ENCODE measurements around the gene LACRT. TPM values are rescaled to one million over a fixed set of nuclear protein-coding genes. Genes with fewer than 3 reads are reported as not detected.

Gene LACRT
- total RNA-seq, 6 donors from 2014 or later = not detected

GRCh38 chr12:54598970-54599369 is 35.7 kb downstream of the LACRT start:
- DNase-seq = no peak
- H3K9me3 ChIP-seq = no peaks in the 10 kb centered on the region
- ATAC-seq (ENCODE audit: low FRiP score in 2 of 2) = no peak
- 72 to 83% methylated on average over 5 of the region's 5 CpGs for WGBS, 2 donors
- no peaks in the 10 kb centered on the region for H3K36me3 ChIP-seq
- H3K27ac ChIP-seq = no peak overlapping the region
- no peaks in the 10 kb centered on the region for H3K27me3 ChIP-seq
- TF ChIP-seq POLR2A (IDR thresholded peaks at IDR 0.05) (no peak), POLR2AphosphoS5 (IDR thresholded peaks at IDR 0.05) (no peak)
- no peak overlapping the region for H3K4me3 ChIP-seq
- no peaks in the 10 kb centered on the region for H3K4me1 ChIP-seq

GRCh38 chr12:54596526-54596946 is 38.2 kb downstream of the LACRT start:
- TF ChIP-seq POLR2A (IDR thresholded peaks at IDR 0.05) (no peak), CTCF (IDR thresholded peaks at IDR 0.05) (peak; percentile 25 to 69 (median 56))
- peak in 1 of 2 donors; percentile 49 for DNase-seq
- Histone ChIP-seq H3K9me3 (no peaks in the 10 kb centered on the region), H3K27ac (no peak overlapping the region), H3K36me3 (no peaks in the 10 kb centered on the region), H3K4me3 (no peak overlapping the region), H3K27me3 (no peaks in the 10 kb centered on the region), H3K4me1 (no peaks in the 10 kb centered on the region)
- 15 to 24% methylated on average over 3 of the region's 3 CpGs for WGBS, 2 donors
- ATAC-seq (ENCODE audit: low FRiP score in 2 of 2) = peak; percentile 52 to 67

GRCh38 chr12:54595471-54595870 is 39.2 kb downstream of the LACRT start:
- no peaks in the 10 kb centered on the region for H3K27me3 ChIP-seq
- H3K4me3 ChIP-seq = no peak overlapping the region
- WGBS, 2 donors = 53 to 71% methylated on average over 3 of the region's 3 CpGs
- TF ChIP-seq CTCF (IDR thresholded peaks at IDR 0.05) = no peak
- no peak for TF ChIP-seq EP300 (IDR thresholded peaks at IDR 0.05)
- TF ChIP-seq POLR2A (IDR thresholded peaks at IDR 0.05) = no peak
- no peak for TF ChIP-seq POLR2AphosphoS5 (IDR thresholded peaks at IDR 0.05)
- H3K4me1 ChIP-seq = no peaks in the 10 kb centered on the region
- no peak overlapping the region for H3K27ac ChIP-seq
- no peaks in the 10 kb centered on the region for H3K36me3 ChIP-seq
- ATAC-seq (ENCODE audit: low FRiP score in 2 of 2) (no peak), DNase-seq (no peak)
- H3K9me3 ChIP-seq = no peaks in the 10 kb centered on the region

DNA sequence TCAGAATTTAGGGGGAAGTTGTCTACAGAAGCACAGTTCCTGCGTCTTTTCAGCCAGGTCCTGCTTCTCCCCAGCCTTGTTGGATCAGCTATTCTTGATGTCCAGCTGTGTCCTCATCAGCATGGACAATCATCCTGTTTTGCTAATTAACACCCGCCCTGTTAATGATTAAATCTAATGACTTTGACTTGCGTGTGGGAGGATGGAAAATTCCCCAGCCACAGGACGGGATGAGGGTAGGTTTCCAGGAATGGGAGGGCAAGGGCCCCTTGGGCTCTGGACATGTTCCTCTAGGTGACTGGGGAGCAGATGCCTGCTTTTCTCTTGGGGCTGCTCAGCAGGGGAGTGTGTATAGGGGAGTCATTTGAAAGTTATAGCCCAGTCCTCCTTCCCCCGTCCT is 41.0 kb downstream of the LACRT start:
- no peak for TF ChIP-seq POLR2A (IDR thresholded peaks at IDR 0.05)
- TF ChIP-seq CTCF (IDR thresholded peaks at IDR 0.05) = no peak
- TF ChIP-seq POLR2AphosphoS5 (IDR thresholded peaks at IDR 0.05) = no peak
- TF ChIP-seq EP300 (IDR thresholded peaks at IDR 0.05) = no peak
- Histone ChIP-seq H3K27me3 (peaks cover 0 to 6% (median 2%) of the 10 kb centered on the region in 4 donors), H3K36me3 (no peaks in the 10 kb centered on the region), H3K9me3 (no peaks in the 10 kb centered on the region), H3K4me1 (peaks cover 3 to 4% (median 4%) of the 10 kb centered on the region in 4 donors), H3K27ac (no peak overlapping the region), H3K4me3 (no peak overlapping the region)
- no peak for DNase-seq
- 60 to 67% methylated on average over 4 to 5 of the region's 5 CpGs for WGBS, 2 donors
- ATAC-seq (ENCODE audit: low FRiP score in 2 of 2) = no peak

DNA sequence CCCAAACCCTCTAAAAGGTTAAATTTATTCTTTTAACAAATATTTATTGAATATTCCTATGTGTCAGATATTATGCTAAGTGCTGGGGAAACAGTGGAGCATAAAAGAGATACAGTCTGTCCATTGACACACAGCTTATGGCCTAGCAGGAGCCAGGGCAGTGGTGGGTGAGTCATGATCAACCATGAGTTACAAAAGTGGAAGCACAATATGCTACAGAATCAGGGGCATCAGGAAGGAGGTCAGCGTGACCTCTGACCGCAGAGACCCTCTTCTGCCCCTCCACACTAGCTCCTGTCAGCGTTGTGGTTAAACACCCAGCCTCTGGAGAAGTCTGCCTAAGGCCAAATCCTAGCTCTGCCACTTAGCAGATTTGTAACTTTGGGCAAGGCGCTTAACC is 41.6 kb downstream of the LACRT start:
- WGBS, 2 donors = 59 to 65% methylated on average over 4 of the region's 4 CpGs
- Histone ChIP-seq H3K27ac (no peak overlapping the region), H3K4me1 (peaks cover 7 to 9% (median 9%) of the 10 kb centered on the region in 4 donors), H3K27me3 (peaks cover 0 to 12% (median 5%) of the 10 kb centered on the region in 4 donors), H3K9me3 (no peaks in the 10 kb centered on the region), H3K4me3 (no peak overlapping the region), H3K36me3 (no peaks in the 10 kb centered on the region)
- TF ChIP-seq POLR2A (IDR thresholded peaks at IDR 0.05) (no peak), EP300 (IDR thresholded peaks at IDR 0.05) (no peak)
- DNase-seq = peak in 1 of 2 donors; percentile 27
- no peak for ATAC-seq (ENCODE audit: low FRiP score in 2 of 2)

GRCh38 chr12:54592316-54592715 is 42.4 kb downstream of the LACRT start:
- 73 to 91% methylated on average over 2 of the region's 2 CpGs for WGBS, 2 donors
- Histone ChIP-seq H3K4me3 (no peak overlapping the region), H3K27me3 (peaks cover 0 to 17% (median 9%) of the 10 kb centered on the region in 4 donors), H3K27ac (no peak overlapping the region), H3K9me3 (no peaks in the 10 kb centered on the region), H3K36me3 (no peaks in the 10 kb centered on the region), H3K4me1 (peaks cover 11 to 17% (median 12%) of the 10 kb centered on the region in 4 donors)
- ATAC-seq (ENCODE audit: low FRiP score in 2 of 2) (no peak), DNase-seq (no peak)
- TF ChIP-seq CTCF (IDR thresholded peaks at IDR 0.05) (no peak), POLR2A (IDR thresholded peaks at IDR 0.05) (no peak), POLR2AphosphoS5 (IDR thresholded peaks at IDR 0.05) (no peak), EP300 (IDR thresholded peaks at IDR 0.05) (no peak)
